Forelimb muscle (tissue), 1 donor: ENCODE measurements around the gene SAP30BP. TPM values are rescaled to one million over a fixed set of nuclear protein-coding genes. Genes with fewer than 3 reads are reported as not detected.

Source experiments
- DNase-seq: peaks from one replicate; pipeline ENCODE4 v3.0.0-alpha.2; 2013; ENCODE audit warnings: low read depth
- polyA plus RNA-seq: library from polyadenylated mRNA; unstranded; fragments of 120-200 nt; gene quantifications from one replicate; pipeline ENCODE4 v1.2.1, GENCODE V29; 2013; ENCODE audit not compliant: insufficient read length

Gene SAP30BP
- polyA plus RNA-seq, 1 donor, result 72.4 TPM

DNA sequence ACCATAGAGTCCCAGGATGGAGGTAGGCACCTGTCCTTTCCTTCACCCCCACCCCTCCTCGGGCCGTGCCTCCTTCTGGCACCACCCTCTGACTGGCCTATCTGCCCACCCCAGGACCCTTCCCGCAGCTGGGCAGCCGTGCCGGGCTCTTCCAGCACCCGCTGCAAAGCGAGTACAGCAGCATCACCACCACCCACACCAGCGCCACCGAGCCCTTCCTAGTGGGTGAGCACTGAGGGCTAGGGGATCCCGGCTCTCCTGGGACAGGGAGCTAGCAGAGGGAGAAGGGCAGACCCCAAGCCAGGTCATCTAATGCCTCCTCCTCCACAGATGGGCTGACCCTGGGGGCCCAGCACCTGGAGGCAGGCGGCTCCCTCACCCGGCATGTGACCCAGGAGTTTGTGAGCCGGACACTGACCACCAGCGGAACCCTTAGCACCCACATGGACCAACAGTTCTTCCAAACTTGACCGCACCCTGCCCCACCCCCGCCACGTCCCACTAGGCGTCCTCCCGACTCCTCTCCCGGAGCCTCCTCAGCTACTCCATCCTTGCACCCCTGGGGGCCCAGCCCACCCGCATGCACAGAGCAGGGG lies 90.0 kb downstream of the SAP30BP start:
- DNase-seq, result no peak

Other genes starting within 250 kb of the SAP30BP start
- gene TMEM94, start 210.7 kb upstream of the SAP30BP start, polyA plus RNA-seq, result 54.0 TPM
- gene CASKIN2, start 151.8 kb upstream of the SAP30BP start, polyA plus RNA-seq, result 20.1 TPM
- 19.4 TPM for gene TSEN54, start 150.8 kb upstream of the SAP30BP start, polyA plus RNA-seq
- gene LLGL2, start 141.6 kb upstream of the SAP30BP start, polyA plus RNA-seq, result 6.4 TPM
- gene MYO15B, start 79.5 kb upstream of the SAP30BP start, polyA plus RNA-seq, result 112 TPM
- gene SMIM5, start 33.9 kb upstream of the SAP30BP start, polyA plus RNA-seq, result 9.2 TPM
- gene RECQL5, start 184 bp upstream of the SAP30BP start, polyA plus RNA-seq, result 15.0 TPM
- 4.6 TPM for gene ITGB4, start 54.1 kb downstream of the SAP30BP start, polyA plus RNA-seq
- gene GALK1, start 97.9 kb downstream of the SAP30BP start, polyA plus RNA-seq, result 24.8 TPM
- gene UNK, start 117.5 kb downstream of the SAP30BP start, polyA plus RNA-seq, result 21.9 TPM
- 3.7 TPM for gene UNC13D, start 177.1 kb downstream of the SAP30BP start, polyA plus RNA-seq
- gene WBP2, start 188.0 kb downstream of the SAP30BP start, polyA plus RNA-seq, result 51.9 TPM
- 19.3 TPM for gene TRIM47, start 211.2 kb downstream of the SAP30BP start, polyA plus RNA-seq
- 16.4 TPM for gene TRIM65, start 229.6 kb downstream of the SAP30BP start, polyA plus RNA-seq
- 73.6 TPM for gene MRPL38, start 237.5 kb downstream of the SAP30BP start, polyA plus RNA-seq